Measurements from ENCODE around the gene RAP1GAP.

Gene RAP1GAP

GRCh38 chr1:21608798-21609197 is 60.4 kb downstream of the RAP1GAP start:
- no peak for DNase-seq

- DNase-seq = no peak
These were observed 61.3 kb downstream of the RAP1GAP start for GRCh38 chr1:21607549-21608529.

GRCh38 chr1:21605964-21606705 is 63.0 kb downstream of the RAP1GAP start:
- DNase-seq = no peak

GRCh38 chr1:21605012-21605715 is 64.0 kb downstream of the RAP1GAP start:
- DNase-seq = no peak

- DNase-seq = no peak
These were observed 64.8 kb downstream of the RAP1GAP start for GRCh38 chr1:21604208-21604957.

GRCh38 chr1:21603177-21604138 is 65.7 kb downstream of the RAP1GAP start:
- DNase-seq = no peak

GRCh38 chr1:21601278-21602048 is 67.7 kb downstream of the RAP1GAP start:
- DNase-seq = no peak

- no peak for DNase-seq
These were observed 69.8 kb downstream of the RAP1GAP start for GRCh38 chr1:21599402-21599801.

- no peak for DNase-seq
These were observed 70.3 kb downstream of the RAP1GAP start for GRCh38 chr1:21598904-21599303.

- no peak for DNase-seq
These were observed 70.7 kb downstream of the RAP1GAP start for GRCh38 chr1:21598417-21598816.

GRCh38 chr1:21597753-21598152 is 71.4 kb downstream of the RAP1GAP start:
- no peak for DNase-seq

GRCh38 chr1:21596628-21597027 is 72.5 kb downstream of the RAP1GAP start:
- no peak for DNase-seq

- no peak for DNase-seq
These were observed 73.0 kb downstream of the RAP1GAP start for GRCh38 chr1:21596174-21596573.

- DNase-seq = peak in 3 of 14 donors; percentile 7 to 27 (median 21)
These were observed 73.9 kb downstream of the RAP1GAP start for GRCh38 chr1:21594935-21595897.

- DNase-seq = no peak
These were observed 74.7 kb downstream of the RAP1GAP start for GRCh38 chr1:21594501-21594900.

GRCh38 chr1:21593231-21593630 is 75.9 kb downstream of the RAP1GAP start:
- no peak for DNase-seq

GRCh38 chr1:21592086-21592865 is 76.9 kb downstream of the RAP1GAP start:
- peak in 1 of 14 donors; percentile 85 for DNase-seq

- no peak for DNase-seq
These were observed 78.2 kb downstream of the RAP1GAP start for GRCh38 chr1:21590934-21591333.

All from C1 segment of cervical spinal cord (tissue), 14 donors.